GM12875 (cell line): ENCODE results near the gene CDON.

Source experiments
- H3K4me3 ChIP-seq: one replicate; pipeline ENCODE4 v1.5.1; 2011; ENCODE audit warnings: low read depth, low read length, control low read depth
- TF ChIP-seq, protein P1 (sequence below): IDR thresholded peaks from 2 replicates; pipeline ENCODE4 v1.5.1; 2011; ENCODE audit warnings: low read depth, mild to moderate bottlenecking, control low read depth, inconsistent platforms, low read length, moderate library complexity, borderline replicate concordance; ENCODE audit not compliant: insufficient read depth

Gene CDON

GRCh38 chr11:126008956-126009355 lies 53.7 kb downstream of the CDON start:
- TF ChIP-seq, protein P1, sequence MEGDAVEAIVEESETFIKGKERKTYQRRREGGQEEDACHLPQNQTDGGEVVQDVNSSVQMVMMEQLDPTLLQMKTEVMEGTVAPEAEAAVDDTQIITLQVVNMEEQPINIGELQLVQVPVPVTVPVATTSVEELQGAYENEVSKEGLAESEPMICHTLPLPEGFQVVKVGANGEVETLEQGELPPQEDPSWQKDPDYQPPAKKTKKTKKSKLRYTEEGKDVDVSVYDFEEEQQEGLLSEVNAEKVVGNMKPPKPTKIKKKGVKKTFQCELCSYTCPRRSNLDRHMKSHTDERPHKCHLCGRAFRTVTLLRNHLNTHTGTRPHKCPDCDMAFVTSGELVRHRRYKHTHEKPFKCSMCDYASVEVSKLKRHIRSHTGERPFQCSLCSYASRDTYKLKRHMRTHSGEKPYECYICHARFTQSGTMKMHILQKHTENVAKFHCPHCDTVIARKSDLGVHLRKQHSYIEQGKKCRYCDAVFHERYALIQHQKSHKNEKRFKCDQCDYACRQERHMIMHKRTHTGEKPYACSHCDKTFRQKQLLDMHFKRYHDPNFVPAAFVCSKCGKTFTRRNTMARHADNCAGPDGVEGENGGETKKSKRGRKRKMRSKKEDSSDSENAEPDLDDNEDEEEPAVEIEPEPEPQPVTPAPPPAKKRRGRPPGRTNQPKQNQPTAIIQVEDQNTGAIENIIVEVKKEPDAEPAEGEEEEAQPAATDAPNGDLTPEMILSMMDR = no peak
- no peak overlapping the region for H3K4me3 ChIP-seq

GRCh38 chr11:126007238-126007637 lies 55.4 kb downstream of the CDON start:
- TF ChIP-seq, protein P1 = no peak
- no peak overlapping the region for H3K4me3 ChIP-seq

- no peak overlapping the region for H3K4me3 ChIP-seq
- TF ChIP-seq, protein P1 = no peak
Observed at GRCh38 chr11:126006068-126006467, 56.6 kb downstream of the CDON start.

- TF ChIP-seq, protein P1 = no peak
- H3K4me3 ChIP-seq = no peak overlapping the region
Observed at GRCh38 chr11:126002181-126002580, 60.5 kb downstream of the CDON start.

DNA sequence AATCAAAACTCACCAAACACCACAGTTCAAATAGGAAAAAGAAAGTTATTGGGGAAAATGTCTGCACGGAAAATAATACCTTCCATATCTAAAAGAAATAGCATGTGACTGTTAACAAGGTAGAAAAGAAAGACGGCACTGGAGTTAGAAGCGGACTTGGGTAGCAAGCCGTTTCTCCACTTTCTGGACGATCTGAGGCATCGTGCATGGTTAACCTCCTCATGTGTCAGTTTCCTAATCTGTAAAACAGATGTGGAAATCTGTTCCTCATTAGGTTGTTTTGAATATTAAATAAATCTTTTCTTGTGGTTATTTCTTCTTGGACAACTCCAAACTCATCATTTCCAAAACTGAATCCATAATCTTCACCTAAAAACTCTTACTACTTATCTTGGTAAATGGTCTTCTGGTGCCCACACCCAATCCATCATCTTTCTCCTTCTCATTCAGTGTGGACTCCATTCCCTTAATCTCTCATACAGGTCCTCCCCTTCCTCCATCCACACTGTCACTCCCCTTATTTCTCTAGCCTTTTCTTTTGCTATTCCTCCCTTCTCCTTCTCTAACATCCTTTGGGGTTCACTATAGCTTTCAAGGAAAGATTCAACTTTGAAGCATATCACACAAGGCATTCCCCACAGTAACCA lies 63.3 kb downstream of the CDON start:
- H3K4me3 ChIP-seq = no peak overlapping the region
- TF ChIP-seq, protein P1 = no peak

GRCh38 chr11:125998267-125998666 lies 64.4 kb downstream of the CDON start:
- TF ChIP-seq, protein P1 = no peak
- no peak overlapping the region for H3K4me3 ChIP-seq

GRCh38 chr11:125995313-125995712 lies 67.4 kb downstream of the CDON start:
- H3K4me3 ChIP-seq = no peak overlapping the region

More at GRCh38 chr11:125995313-125995712, 67.4 kb downstream of the CDON start:
- TF ChIP-seq, protein P1 = no peak
